GM12874 (cell line): ENCODE measurements around the gene LPP.

ENCODE experiments used
- TF ChIP-seq, protein P1 (sequence below): IDR thresholded peaks from 2 replicates; pipeline ENCODE4 v1.5.1; 2011; ENCODE audit warnings: low read depth, mild to moderate bottlenecking, control low read depth, low read length, moderate library complexity; ENCODE audit not compliant: insufficient read depth

The LPP gene

GRCh38 chr3:188276375-188276774 lies 122.4 kb downstream of the LPP start:
- TF ChIP-seq, protein P1, sequence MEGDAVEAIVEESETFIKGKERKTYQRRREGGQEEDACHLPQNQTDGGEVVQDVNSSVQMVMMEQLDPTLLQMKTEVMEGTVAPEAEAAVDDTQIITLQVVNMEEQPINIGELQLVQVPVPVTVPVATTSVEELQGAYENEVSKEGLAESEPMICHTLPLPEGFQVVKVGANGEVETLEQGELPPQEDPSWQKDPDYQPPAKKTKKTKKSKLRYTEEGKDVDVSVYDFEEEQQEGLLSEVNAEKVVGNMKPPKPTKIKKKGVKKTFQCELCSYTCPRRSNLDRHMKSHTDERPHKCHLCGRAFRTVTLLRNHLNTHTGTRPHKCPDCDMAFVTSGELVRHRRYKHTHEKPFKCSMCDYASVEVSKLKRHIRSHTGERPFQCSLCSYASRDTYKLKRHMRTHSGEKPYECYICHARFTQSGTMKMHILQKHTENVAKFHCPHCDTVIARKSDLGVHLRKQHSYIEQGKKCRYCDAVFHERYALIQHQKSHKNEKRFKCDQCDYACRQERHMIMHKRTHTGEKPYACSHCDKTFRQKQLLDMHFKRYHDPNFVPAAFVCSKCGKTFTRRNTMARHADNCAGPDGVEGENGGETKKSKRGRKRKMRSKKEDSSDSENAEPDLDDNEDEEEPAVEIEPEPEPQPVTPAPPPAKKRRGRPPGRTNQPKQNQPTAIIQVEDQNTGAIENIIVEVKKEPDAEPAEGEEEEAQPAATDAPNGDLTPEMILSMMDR: no peak

- TF ChIP-seq, protein P1: no peak
Observed at GRCh38 chr3:188278717-188279324, 124.9 kb downstream of the LPP start.

DNA sequence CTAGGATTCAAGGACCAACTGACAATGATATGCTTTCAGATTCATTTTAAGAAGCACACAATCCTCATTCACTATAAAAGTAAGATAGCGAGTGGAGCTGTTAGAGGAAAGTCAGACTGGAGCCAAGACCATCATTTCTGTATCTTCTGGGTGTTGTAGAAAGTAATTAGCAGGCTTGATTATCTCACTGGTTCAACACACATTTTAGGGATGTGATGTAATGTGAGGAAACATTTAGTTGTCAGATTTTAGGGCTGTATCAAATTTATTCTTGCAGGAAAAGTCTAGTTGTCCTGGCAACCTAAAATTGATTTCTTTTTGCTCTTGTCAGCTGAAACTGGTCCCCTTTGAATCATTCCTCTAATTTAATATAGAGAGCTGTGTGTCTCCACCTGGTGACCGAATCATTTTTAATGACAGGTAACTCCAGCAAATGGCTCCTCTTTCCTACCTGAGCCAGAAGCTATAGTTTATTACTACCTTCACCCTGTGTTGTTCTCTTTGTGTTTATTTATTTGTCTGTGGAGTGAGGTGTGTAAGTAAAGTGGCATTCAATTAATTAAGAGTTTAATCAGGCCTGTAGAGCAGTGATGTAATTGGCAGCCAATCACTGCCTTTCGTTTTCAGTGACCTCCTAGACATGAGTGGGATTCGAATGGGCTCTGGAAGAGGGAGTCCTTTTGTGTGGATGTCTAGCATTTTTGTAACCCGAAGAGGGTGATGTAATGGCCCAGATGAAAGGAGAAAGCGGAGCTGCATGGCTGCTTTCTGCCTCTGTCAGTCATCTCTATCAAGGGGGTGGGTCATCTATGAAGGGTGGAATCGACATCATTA lies 125.8 kb downstream of the LPP start:
- TF ChIP-seq, protein P1: no peak

- TF ChIP-seq, protein P1: no peak
Observed at GRCh38 chr3:188280627-188281026, 126.7 kb downstream of the LPP start.

DNA sequence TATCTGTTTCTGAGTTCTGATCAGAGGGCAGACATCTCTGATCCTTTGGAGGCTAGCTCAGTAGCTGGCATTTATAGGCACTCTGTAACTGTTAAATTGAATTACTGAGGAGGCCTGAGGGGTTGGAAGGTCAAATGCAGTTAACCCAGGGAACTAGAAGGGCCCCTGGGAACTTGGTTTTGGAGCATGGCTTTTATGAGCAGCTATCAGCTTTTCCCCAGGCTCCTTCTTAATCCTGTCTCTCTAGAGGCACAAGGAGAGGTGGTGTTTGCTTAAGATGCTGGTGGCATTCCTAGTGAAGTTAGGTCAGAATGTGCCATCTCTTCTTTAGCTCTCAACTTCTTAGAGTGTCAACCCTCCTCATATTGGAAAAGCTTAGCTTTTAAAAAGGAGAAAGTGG lies 128.9 kb downstream of the LPP start:
- TF ChIP-seq, protein P1: no peak

GRCh38 chr3:188283347-188283746 lies 129.4 kb downstream of the LPP start:
- TF ChIP-seq, protein P1: no peak

DNA sequence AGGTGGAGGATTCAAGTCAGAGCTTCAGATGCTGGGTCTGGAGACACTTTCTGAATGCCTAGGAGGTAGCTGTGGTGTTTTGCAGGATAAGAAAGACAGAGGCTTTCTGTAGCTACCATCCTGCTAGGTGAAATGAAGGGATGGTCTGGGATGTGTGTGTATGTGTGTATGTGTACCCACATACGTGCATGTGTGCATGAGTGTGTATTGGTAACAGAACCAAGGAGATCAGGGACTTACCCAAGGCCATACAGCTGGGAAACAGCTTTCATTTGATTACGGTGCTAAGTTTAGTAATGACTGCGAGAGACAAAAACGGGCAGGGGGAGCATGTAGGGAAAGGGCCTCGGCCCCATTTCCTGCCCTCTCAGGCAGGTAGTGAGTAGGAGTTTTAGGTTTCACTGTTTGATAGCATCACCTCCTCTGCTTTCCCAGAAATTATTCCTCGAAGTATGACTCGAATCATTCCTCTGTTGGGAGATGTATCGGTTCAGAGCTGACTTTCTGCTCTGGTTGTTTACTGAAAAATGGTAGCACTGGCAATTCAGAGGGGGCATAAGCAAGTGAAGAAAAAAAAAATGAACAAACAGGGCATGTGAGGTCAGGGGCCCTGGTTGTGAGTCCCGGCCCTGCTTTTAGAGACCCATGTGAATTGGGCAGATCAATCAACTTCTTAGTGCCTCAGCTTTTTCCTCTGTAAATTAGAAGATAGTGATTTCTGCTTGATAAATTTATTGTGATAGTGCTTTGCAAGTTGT lies 130.7 kb downstream of the LPP start:
- TF ChIP-seq, protein P1: no peak
